ENCODE results near the gene WWOX. TPM values are rescaled to one million over a fixed set of nuclear protein-coding genes. Genes with fewer than 3 reads are reported as not detected.

Gene WWOX
- total and polyA plus RNA-seq, 2 experiments from 2014 or later = 17.0 to 39.8 TPM

DNA sequence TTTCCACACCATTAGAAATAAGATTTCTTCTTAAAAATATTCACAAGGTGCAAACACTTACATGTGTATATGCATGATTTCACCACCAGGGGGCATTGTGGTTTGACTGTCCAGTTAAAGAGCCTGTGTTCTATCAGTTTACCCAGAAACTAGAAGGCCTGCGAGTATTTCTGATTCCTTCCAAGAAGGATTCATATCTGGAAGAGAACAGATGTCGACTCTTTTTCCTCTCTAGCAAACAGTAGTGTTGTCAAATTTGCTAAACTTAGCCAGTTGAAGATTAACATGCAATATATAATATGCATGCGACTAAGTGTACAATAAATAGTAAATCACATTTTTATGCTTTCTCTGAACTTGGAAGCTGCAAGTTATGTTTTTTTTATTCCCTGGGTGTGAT, 404.1 kb downstream of the WWOX start:
- Histone ChIP-seq H2AFZ (no peak overlapping the region), H3K4me3 (no peak overlapping the region), H3K27ac (no peak overlapping the region), H3K9me2 (replicated peaks; ENCODE audit: insufficient read depth) (no peaks in the 10 kb centered on the region), H3K4me2 (no peak overlapping the region), H3K9me3 (ENCODE audit: low read depth) (no peaks in the 10 kb centered on the region), H3K4me1 (ENCODE audit: insufficient read depth) (peaks cover 6% of the 10 kb centered on the region), H4K20me1 (ENCODE audit: insufficient read depth, poor library complexity, severe bottlenecking) (no peaks in the 10 kb centered on the region), H3K36me3 (replicated peaks; ENCODE audit: insufficient read depth, low read depth) (no peaks in the 10 kb centered on the region), H3K79me2 (no peaks in the 10 kb centered on the region), H3K27me3 (no peaks in the 10 kb centered on the region)
- 51% methylated on average over 3 of the region's 3 CpGs for WGBS (ENCODE audit: low lambda C conversion rate, missing lambda C conversion rate)
- peak; percentile 85 for DNase-seq (ENCODE audit: low spot score)
- TF ChIP-seq, protein P1, sequence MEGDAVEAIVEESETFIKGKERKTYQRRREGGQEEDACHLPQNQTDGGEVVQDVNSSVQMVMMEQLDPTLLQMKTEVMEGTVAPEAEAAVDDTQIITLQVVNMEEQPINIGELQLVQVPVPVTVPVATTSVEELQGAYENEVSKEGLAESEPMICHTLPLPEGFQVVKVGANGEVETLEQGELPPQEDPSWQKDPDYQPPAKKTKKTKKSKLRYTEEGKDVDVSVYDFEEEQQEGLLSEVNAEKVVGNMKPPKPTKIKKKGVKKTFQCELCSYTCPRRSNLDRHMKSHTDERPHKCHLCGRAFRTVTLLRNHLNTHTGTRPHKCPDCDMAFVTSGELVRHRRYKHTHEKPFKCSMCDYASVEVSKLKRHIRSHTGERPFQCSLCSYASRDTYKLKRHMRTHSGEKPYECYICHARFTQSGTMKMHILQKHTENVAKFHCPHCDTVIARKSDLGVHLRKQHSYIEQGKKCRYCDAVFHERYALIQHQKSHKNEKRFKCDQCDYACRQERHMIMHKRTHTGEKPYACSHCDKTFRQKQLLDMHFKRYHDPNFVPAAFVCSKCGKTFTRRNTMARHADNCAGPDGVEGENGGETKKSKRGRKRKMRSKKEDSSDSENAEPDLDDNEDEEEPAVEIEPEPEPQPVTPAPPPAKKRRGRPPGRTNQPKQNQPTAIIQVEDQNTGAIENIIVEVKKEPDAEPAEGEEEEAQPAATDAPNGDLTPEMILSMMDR (IDR thresholded peaks at IDR 0.05; ENCODE audit: poor library complexity) = peak; percentile 83
- no peak for TF ChIP-seq EZH2phosphoT487 (IDR thresholded peaks at IDR 0.05; ENCODE audit: low read depth, severe bottlenecking, unreplicated experiment)

DNA sequence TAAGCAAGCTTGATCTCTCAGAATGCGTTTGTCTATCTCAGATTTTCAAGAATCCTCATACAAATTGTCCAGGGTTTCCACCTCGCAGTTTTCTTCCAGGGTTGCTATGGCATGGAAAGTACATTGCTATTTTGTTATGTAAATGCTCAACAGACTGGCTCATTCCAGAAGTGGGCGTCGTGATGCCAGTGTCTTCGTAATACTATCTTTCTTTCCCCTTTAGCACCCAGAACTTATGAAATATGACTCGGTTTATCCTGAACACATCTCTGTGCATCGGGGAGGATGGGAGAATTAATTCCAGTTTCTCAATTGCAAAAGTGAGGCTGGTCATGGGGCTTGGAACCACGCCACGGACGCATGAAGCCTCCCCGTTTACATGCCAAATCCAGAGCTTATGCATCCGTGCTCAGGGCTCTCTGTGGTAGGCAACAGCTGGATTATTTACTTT, 405.0 kb downstream of the WWOX start:
- no peaks in the 10 kb centered on the region for H3K9me3 ChIP-seq (ENCODE audit: low read depth)
- no peak overlapping the region for H2AFZ ChIP-seq
- no peaks in the 10 kb centered on the region for H3K79me2 ChIP-seq
- H3K4me1 ChIP-seq (ENCODE audit: insufficient read depth) = peaks cover 6% of the 10 kb centered on the region
- H3K27me3 ChIP-seq = no peaks in the 10 kb centered on the region
- TF ChIP-seq EZH2 (IDR thresholded peaks at IDR 0.05; ENCODE audit: borderline replicate concordance) (no peak), EZH2phosphoT487 (IDR thresholded peaks at IDR 0.05; ENCODE audit: low read depth, severe bottlenecking, unreplicated experiment) (no peak)
- TF ChIP-seq, protein P1 (IDR thresholded peaks at IDR 0.05; ENCODE audit: poor library complexity) = no peak
- no peaks in the 10 kb centered on the region for H3K36me3 ChIP-seq (replicated peaks; ENCODE audit: insufficient read depth, low read depth)
- H3K4me3 ChIP-seq = no peak overlapping the region
- no peak overlapping the region for H3K4me2 ChIP-seq
- peak; percentile 12 for DNase-seq (ENCODE audit: low spot score)
- H4K20me1 ChIP-seq (ENCODE audit: insufficient read depth, poor library complexity, severe bottlenecking) = no peaks in the 10 kb centered on the region
- WGBS (ENCODE audit: low lambda C conversion rate, missing lambda C conversion rate) = 69% methylated on average over 12 of the region's 12 CpGs
- no peaks in the 10 kb centered on the region for H3K9me2 ChIP-seq (replicated peaks; ENCODE audit: insufficient read depth)
- H3K27ac ChIP-seq = no peak overlapping the region

GRCh38 chr16:78505036-78505435, 405.6 kb downstream of the WWOX start:
- H3K4me2 ChIP-seq = no peak overlapping the region
- no peaks in the 10 kb centered on the region for H3K79me2 ChIP-seq
- no peak for TF ChIP-seq EZH2 (IDR thresholded peaks at IDR 0.05; ENCODE audit: borderline replicate concordance)
- TF ChIP-seq, protein P1 (IDR thresholded peaks at IDR 0.05; ENCODE audit: poor library complexity) = no peak
- TF ChIP-seq EZH2phosphoT487 (IDR thresholded peaks at IDR 0.05; ENCODE audit: low read depth, severe bottlenecking, unreplicated experiment) = no peak
- no peaks in the 10 kb centered on the region for H3K36me3 ChIP-seq (replicated peaks; ENCODE audit: insufficient read depth, low read depth)
- no peaks in the 10 kb centered on the region for H3K9me3 ChIP-seq (ENCODE audit: low read depth)
- DNase-seq (ENCODE audit: low spot score) = no peak
- no peaks in the 10 kb centered on the region for H3K27me3 ChIP-seq
- no peak overlapping the region for H2AFZ ChIP-seq
- H3K4me1 ChIP-seq (ENCODE audit: insufficient read depth) = peaks cover 6% of the 10 kb centered on the region
- WGBS (ENCODE audit: low lambda C conversion rate, missing lambda C conversion rate) = 68% methylated on average over 6 of the region's 6 CpGs
- H3K9me2 ChIP-seq (replicated peaks; ENCODE audit: insufficient read depth) = no peaks in the 10 kb centered on the region
- H3K27ac ChIP-seq = peak overlapping the region; percentile 60
- H4K20me1 ChIP-seq (ENCODE audit: insufficient read depth, poor library complexity, severe bottlenecking) = no peaks in the 10 kb centered on the region
- no peak overlapping the region for H3K4me3 ChIP-seq

Measured in hepatocyte (in vitro differentiated cells).